Measurements from ENCODE around the gene TMEM236. TPM values are rescaled to one million over a fixed set of nuclear protein-coding genes. Genes with fewer than 3 reads are reported as not detected.

The TMEM236 gene
- polyA plus RNA-seq, 5 donors: 0.26 to 0.54 (median 0.38) TPM

GRCh38 chr10:17737027-17737965, 14.7 kb upstream of the TMEM236 start:
- no peak for DNase-seq

- DNase-seq: no peak
Measured at GRCh38 chr10:17740668-17741067, 11.3 kb upstream of the TMEM236 start.

GRCh38 chr10:17742918-17743317, 9.1 kb upstream of the TMEM236 start:
- peak; percentile 38 to 52 for DNase-seq

GRCh38 chr10:17743437-17743836, 8.6 kb upstream of the TMEM236 start:
- no peak for DNase-seq

GRCh38 chr10:17744341-17744861, 7.6 kb upstream of the TMEM236 start:
- no peak for DNase-seq

GRCh38 chr10:17747883-17748550, 4.0 kb upstream of the TMEM236 start:
- DNase-seq: no peak

GRCh38 chr10:17749890-17750289, 2.1 kb upstream of the TMEM236 start:
- DNase-seq: no peak

- DNase-seq: no peak
Measured at GRCh38 chr10:17756557-17757217, 4.7 kb downstream of the TMEM236 start.

GRCh38 chr10:17758200-17758599, 6.2 kb downstream of the TMEM236 start:
- no peak for DNase-seq

- DNase-seq: no peak
Measured at GRCh38 chr10:17758896-17759295, 6.9 kb downstream of the TMEM236 start.

GRCh38 chr10:17764142-17764541, 12.1 kb downstream of the TMEM236 start:
- no peak for DNase-seq

- no peak for DNase-seq
Measured at GRCh38 chr10:17765602-17766001, 13.6 kb downstream of the TMEM236 start.

- no peak for DNase-seq
Measured at GRCh38 chr10:17766731-17767130, 14.7 kb downstream of the TMEM236 start.

- DNase-seq: no peak
Measured at GRCh38 chr10:17768496-17768895, 16.5 kb downstream of the TMEM236 start.

- no peak for DNase-seq
Measured at GRCh38 chr10:17768957-17769356, 17.0 kb downstream of the TMEM236 start.

GRCh38 chr10:17771017-17771416, 19.0 kb downstream of the TMEM236 start:
- no peak for DNase-seq

GRCh38 chr10:17779784-17780183, 27.8 kb downstream of the TMEM236 start:
- DNase-seq: peak in 1 of 2 donors; percentile 36

- no peak for DNase-seq
Measured at GRCh38 chr10:17780727-17781126, 28.7 kb downstream of the TMEM236 start.

GRCh38 chr10:17781856-17782255, 29.9 kb downstream of the TMEM236 start:
- DNase-seq: no peak

GRCh38 chr10:17782921-17783665, 31.1 kb downstream of the TMEM236 start:
- DNase-seq: no peak

GRCh38 chr10:17783751-17784150, 31.8 kb downstream of the TMEM236 start:
- no peak for DNase-seq

Measured in right lung (tissue), 5 donors.